Activated T-cell treated with anti-CD3 and anti-CD28 coated beads, Interleukin-2, amount 50 U/mL, for 24 hours (primary cell): Measurements from ENCODE around the gene SLC2A4RG.
"Not testable (repeated sequence)": the region's sequence is repeated elsewhere in the genome, so short reads cannot be mapped to it uniquely, and the experiment has no call there.

ENCODE experiments used
- DNase-seq: peaks from one replicate; pipeline ENCODE4 v3.0.0-alpha.2; 2020
- H3K27ac Mint-ChIP-seq: 2 replicates; pipeline ENCODE4 v1.8.0; 2020; ENCODE audit warnings: mild to moderate bottlenecking, mixed read lengths
- H3K27me3 Mint-ChIP-seq: 2 replicates; pipeline ENCODE4 v1.8.0; 2020; ENCODE audit warnings: mixed read lengths
- H3K36me3 Mint-ChIP-seq: 2 replicates; pipeline ENCODE4 v1.8.0; 2020; ENCODE audit warnings: low read depth, mixed read lengths
- H3K4me1 Mint-ChIP-seq: 2 replicates; pipeline ENCODE4 v1.8.0; 2020; ENCODE audit warnings: low read depth, mixed read lengths
- H3K4me3 Mint-ChIP-seq: 2 replicates; pipeline ENCODE4 v1.8.0; 2020; ENCODE audit warnings: mild to moderate bottlenecking, moderate library complexity, mixed read lengths
- H3K9me3 Mint-ChIP-seq: 2 replicates; pipeline ENCODE4 v1.8.0; 2020; ENCODE audit warnings: mixed read lengths

SLC2A4RG gene

DNA sequence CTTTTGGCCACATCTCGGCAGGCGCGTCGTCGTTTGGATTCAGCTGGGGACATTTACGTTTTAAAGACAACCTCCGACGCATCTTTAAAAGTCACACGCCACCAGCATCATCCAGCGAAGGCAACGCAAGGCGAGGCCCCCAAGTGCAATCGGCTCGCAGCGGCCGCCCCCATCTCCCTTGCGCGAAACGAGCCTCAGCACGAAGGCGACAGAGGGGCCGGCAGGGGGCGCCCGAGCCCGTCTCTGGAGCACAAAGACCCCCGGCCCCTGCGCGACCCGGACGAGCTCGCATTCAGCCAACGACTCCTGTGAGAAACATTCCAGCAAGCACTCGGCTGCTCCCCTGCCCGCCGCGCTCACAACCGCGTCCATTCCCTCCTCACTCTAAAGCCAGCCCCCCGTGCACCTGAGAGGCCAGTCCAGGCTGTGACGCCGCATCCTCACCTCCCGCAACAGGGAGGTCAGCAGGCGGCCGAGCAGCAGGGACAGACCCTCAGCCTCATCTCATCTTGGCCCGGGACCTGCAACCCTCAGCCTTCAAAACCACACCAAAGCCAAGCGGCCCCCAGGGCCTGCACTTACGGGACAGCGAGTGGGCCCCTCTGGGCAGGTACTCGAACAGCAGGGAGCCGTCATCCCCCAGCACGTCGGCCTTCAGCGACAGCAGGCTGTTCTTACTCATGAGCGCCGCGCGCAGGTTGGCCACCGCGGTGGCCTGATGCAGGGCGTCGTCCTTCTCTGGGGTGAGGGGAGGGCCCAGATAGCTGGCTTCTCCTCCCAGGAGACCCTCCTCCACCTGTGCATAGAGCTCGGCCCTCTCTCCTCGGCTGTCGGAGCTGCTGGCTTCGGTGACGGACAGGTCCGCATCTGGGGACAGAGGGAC, 35.8 kb downstream of the SLC2A4RG start:
- H3K4me1 Mint-ChIP-seq: peaks cover 1% of the 10 kb centered on the region
- H3K4me3 Mint-ChIP-seq: no peak overlapping the region
- H3K36me3 Mint-ChIP-seq: no peaks in the 10 kb centered on the region
- H3K9me3 Mint-ChIP-seq: no peaks in the 10 kb centered on the region
- peak; percentile 53 for DNase-seq
- no peaks in the 10 kb centered on the region for H3K27me3 Mint-ChIP-seq
- no peak overlapping the region for H3K27ac Mint-ChIP-seq

DNA sequence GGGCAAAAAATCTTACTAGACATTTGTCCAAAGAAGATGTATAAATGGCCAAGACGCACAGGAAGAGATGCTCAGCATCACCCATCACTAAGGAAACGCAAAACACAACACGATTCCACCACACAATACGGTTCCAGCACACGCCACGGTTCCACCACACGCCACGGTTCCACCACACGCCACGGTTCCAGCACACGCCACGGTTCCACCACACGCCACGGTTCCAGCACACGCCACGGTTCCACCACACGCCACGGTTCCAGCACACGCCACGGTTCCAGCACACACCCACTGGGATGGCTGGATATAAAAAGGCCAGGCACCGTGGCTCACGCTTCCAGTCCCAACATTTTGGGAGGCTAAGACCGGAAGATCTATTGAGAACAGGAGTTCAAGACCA, 37.3 kb downstream of the SLC2A4RG start:
- not testable (repeated sequence) for H3K4me1 Mint-ChIP-seq, H3K27ac Mint-ChIP-seq, H3K36me3 Mint-ChIP-seq, DNase-seq, H3K9me3 Mint-ChIP-seq, H3K27me3 Mint-ChIP-seq, H3K4me3 Mint-ChIP-seq

DNA sequence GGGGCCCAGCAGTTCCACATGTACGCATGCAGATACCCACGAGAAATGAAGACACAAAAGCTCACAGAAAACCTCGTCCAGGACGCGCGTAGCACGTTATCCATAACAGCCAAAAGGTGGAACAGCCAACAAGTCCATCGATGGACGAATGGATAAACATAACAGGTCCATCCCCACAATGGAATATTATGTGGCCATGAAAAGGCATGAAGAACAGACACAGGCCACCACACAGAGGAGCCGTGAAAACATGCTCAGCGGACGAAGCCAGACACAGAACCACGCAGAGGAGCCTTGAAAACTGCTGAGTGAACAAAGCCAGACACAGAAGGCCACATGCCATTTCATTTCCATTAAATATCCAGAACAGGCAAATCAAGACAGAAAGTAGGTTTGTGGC, 38.0 kb downstream of the SLC2A4RG start:
- DNase-seq: no peak
- Mint-ChIP-seq H3K4me3 (no peak overlapping the region), H3K9me3 (no peaks in the 10 kb centered on the region), H3K27ac (no peak overlapping the region), H3K4me1 (peaks cover 13% of the 10 kb centered on the region), H3K36me3 (no peaks in the 10 kb centered on the region), H3K27me3 (no peaks in the 10 kb centered on the region)

DNA sequence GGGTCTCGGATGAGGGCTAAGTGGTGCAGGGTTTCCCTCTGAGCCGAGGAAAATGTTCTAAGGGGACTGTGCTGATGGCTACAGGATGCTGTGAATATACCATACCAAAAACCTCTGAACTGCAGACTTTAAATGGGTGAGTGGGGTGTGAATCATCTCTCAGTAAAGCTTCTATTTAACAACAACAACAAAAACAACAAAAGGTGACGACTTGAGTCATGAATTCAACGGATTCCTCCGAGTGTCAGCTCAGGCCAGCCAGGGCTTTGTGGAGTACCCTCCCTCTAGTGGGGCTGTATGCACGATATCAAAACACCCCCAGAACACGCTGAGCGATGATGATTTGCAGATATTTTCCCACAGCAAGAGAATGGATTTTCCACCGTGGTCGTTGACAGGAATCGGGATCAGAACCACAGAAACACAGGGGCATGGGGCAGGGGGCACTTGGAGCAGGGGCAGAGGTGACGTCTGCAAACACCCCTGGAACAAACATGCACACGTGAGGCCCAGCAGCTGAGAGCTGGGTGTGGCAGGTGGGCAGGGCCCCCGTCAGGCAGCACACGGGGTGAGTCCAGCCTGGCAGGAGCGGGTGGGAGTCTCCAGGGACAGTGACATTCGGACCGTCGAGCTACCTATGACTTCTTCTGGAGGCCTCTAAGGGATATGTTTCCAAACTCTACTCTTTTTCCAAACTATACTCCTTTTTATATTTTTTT, 38.6 kb downstream of the SLC2A4RG start:
- no peaks in the 10 kb centered on the region for H3K9me3 Mint-ChIP-seq
- no peak overlapping the region for H3K4me3 Mint-ChIP-seq
- H3K27ac Mint-ChIP-seq: no peak overlapping the region
- no peak for DNase-seq
- peaks cover 13% of the 10 kb centered on the region for H3K4me1 Mint-ChIP-seq
- no peaks in the 10 kb centered on the region for H3K36me3 Mint-ChIP-seq
- no peaks in the 10 kb centered on the region for H3K27me3 Mint-ChIP-seq

- no peak overlapping the region for H3K27ac Mint-ChIP-seq
- H3K27me3 Mint-ChIP-seq: no peaks in the 10 kb centered on the region
- peaks cover 13% of the 10 kb centered on the region for H3K4me1 Mint-ChIP-seq
- H3K4me3 Mint-ChIP-seq: no peak overlapping the region
- H3K36me3 Mint-ChIP-seq: no peaks in the 10 kb centered on the region
- no peaks in the 10 kb centered on the region for H3K9me3 Mint-ChIP-seq
- DNase-seq: no peak
These were observed 39.3 kb downstream of the SLC2A4RG start for GRCh38 chr20:63778857-63779256.

- Mint-ChIP-seq H3K27ac (no peak overlapping the region), H3K9me3 (no peaks in the 10 kb centered on the region), H3K4me1 (peaks cover 14% of the 10 kb centered on the region), H3K36me3 (no peaks in the 10 kb centered on the region), H3K27me3 (no peaks in the 10 kb centered on the region), H3K4me3 (no peak overlapping the region)
- DNase-seq: no peak
These were observed 41.6 kb downstream of the SLC2A4RG start for GRCh38 chr20:63781181-63781580.

GRCh38 chr20:63782051-63782471, 42.5 kb downstream of the SLC2A4RG start:
- peak; percentile 70 for DNase-seq
- Mint-ChIP-seq H3K4me1 (peaks cover 14% of the 10 kb centered on the region), H3K9me3 (no peaks in the 10 kb centered on the region), H3K27ac (no peak overlapping the region), H3K27me3 (no peaks in the 10 kb centered on the region), H3K36me3 (no peaks in the 10 kb centered on the region), H3K4me3 (no peak overlapping the region)

GRCh38 chr20:63782521-63782971, 43.0 kb downstream of the SLC2A4RG start:
- H3K27ac Mint-ChIP-seq: no peak overlapping the region
- no peaks in the 10 kb centered on the region for H3K9me3 Mint-ChIP-seq
- peaks cover 14% of the 10 kb centered on the region for H3K4me1 Mint-ChIP-seq
- no peak for DNase-seq
- H3K36me3 Mint-ChIP-seq: no peaks in the 10 kb centered on the region
- H3K27me3 Mint-ChIP-seq: no peaks in the 10 kb centered on the region
- H3K4me3 Mint-ChIP-seq: no peak overlapping the region

GRCh38 chr20:63783970-63784369, 44.4 kb downstream of the SLC2A4RG start:
- H3K27me3 Mint-ChIP-seq: no peaks in the 10 kb centered on the region
- DNase-seq: no peak
- no peaks in the 10 kb centered on the region for H3K36me3 Mint-ChIP-seq
- peaks cover 14% of the 10 kb centered on the region for H3K4me1 Mint-ChIP-seq
- no peak overlapping the region for H3K27ac Mint-ChIP-seq
- no peak overlapping the region for H3K4me3 Mint-ChIP-seq
- no peaks in the 10 kb centered on the region for H3K9me3 Mint-ChIP-seq

- Mint-ChIP-seq H3K27ac (no peak overlapping the region), H3K36me3 (no peaks in the 10 kb centered on the region), H3K4me3 (no peak overlapping the region)
These were observed 46.1 kb downstream of the SLC2A4RG start for GRCh38 chr20:63785691-63786131.

DNA sequence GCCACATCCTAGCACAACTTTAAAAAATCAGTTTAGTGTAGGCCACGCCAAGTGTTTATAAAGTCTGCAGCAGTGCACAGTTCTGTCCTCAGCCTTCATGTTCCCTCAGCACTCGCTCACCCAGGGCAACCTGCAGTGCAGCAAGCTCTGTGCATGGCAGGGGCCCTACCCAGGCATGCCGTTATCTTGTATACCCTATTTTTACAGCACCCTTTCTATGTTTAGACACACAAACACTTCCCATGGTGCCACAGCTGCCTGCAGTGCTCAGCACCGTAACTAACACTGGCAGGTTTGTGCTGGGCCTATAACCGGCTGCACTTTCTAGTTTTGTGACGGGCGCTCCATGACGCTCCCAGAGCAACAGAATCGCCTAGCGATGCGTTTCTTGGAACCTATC, 47.7 kb downstream of the SLC2A4RG start:
- peaks cover 5% of the 10 kb centered on the region for H3K4me1 Mint-ChIP-seq
- no peak overlapping the region for H3K4me3 Mint-ChIP-seq
- H3K27me3 Mint-ChIP-seq: peaks cover 2% of the 10 kb centered on the region
- no peak overlapping the region for H3K27ac Mint-ChIP-seq
- no peaks in the 10 kb centered on the region for H3K36me3 Mint-ChIP-seq
- DNase-seq: no peak
- no peaks in the 10 kb centered on the region for H3K9me3 Mint-ChIP-seq

More at GRCh38 chr20:63785691-63786131, 46.1 kb downstream of the SLC2A4RG start:
- Mint-ChIP-seq H3K4me1 (peaks cover 14% of the 10 kb centered on the region), H3K27me3 (no peaks in the 10 kb centered on the region), H3K9me3 (no peaks in the 10 kb centered on the region)
- DNase-seq: no peak

GRCh38 chr20:63787749-63788148, 48.2 kb downstream of the SLC2A4RG start:
- H3K36me3 Mint-ChIP-seq: no peaks in the 10 kb centered on the region
- DNase-seq: no peak
- H3K4me1 Mint-ChIP-seq: peaks cover 1% of the 10 kb centered on the region
- H3K27ac Mint-ChIP-seq: no peak overlapping the region
- H3K9me3 Mint-ChIP-seq: no peaks in the 10 kb centered on the region
- H3K4me3 Mint-ChIP-seq: no peak overlapping the region
- peaks cover 2% of the 10 kb centered on the region for H3K27me3 Mint-ChIP-seq

GRCh38 chr20:63789836-63790571, 50.4 kb downstream of the SLC2A4RG start:
- Mint-ChIP-seq H3K27me3 (peaks cover 11% of the 10 kb centered on the region), H3K36me3 (no peaks in the 10 kb centered on the region), H3K27ac (no peak overlapping the region), H3K4me1 (peaks cover 2% of the 10 kb centered on the region), H3K9me3 (no peaks in the 10 kb centered on the region), H3K4me3 (no peak overlapping the region)
- no peak for DNase-seq

GRCh38 chr20:63790572-63791168, 51.1 kb downstream of the SLC2A4RG start:
- no peak for DNase-seq
- Mint-ChIP-seq H3K36me3 (no peaks in the 10 kb centered on the region), H3K9me3 (no peaks in the 10 kb centered on the region), H3K4me3 (no peak overlapping the region), H3K4me1 (peaks cover 5% of the 10 kb centered on the region), H3K27me3 (peaks cover 15% of the 10 kb centered on the region), H3K27ac (no peak overlapping the region)
